HEK293 (cell line): Measurements from ENCODE around the gene PRR5.

Experiments
- AEBP2 ChIP-seq: fragments of 450-650 bp; formaldehyde crosslinking; IDR thresholded peaks from 2 replicates; pipeline ENCODE4 v1.5.1; 2016; ENCODE audit warnings: missing biosample characterization, missing genetic modification characterization, borderline replicate concordance
- CTCF ChIP-seq: fragments of 450-650 bp; formaldehyde crosslinking; IDR thresholded peaks from 2 replicates; pipeline ENCODE4 v1.5.1; 2016; ENCODE audit warnings: missing biosample characterization, missing genetic modification characterization
- SETDB1 ChIP-seq: IDR thresholded peaks from one replicate; pipeline ENCODE4 v1.6.1; 2017; ENCODE audit warnings: mild to moderate bottlenecking, low read length, moderate library complexity, mixed read lengths; ENCODE audit not compliant: insufficient read length
- ZNF184 ChIP-seq: fragments of 450-650 bp; IDR thresholded peaks from 2 replicates; pipeline ENCODE4 v1.5.1; 2018; ENCODE audit warnings: missing biosample characterization, mild to moderate bottlenecking, missing genetic modification characterization
- ZNF48 ChIP-seq: fragments of 450-650 bp; formaldehyde crosslinking; IDR thresholded peaks from 2 replicates; pipeline ENCODE4 v1.5.1; 2016; ENCODE audit warnings: missing biosample characterization, missing genetic modification characterization
- ZNF558 ChIP-seq: fragments of 450-650 bp; formaldehyde crosslinking; IDR thresholded peaks from 2 replicates; pipeline ENCODE4 v1.5.1; 2016; ENCODE audit warnings: missing biosample characterization, missing genetic modification characterization
- ZNF600 ChIP-seq: fragments of 450-650 bp; formaldehyde crosslinking; IDR thresholded peaks from 2 replicates; pipeline ENCODE4 v1.5.1; 2016; ENCODE audit warnings: missing biosample characterization, missing genetic modification characterization

- TF ChIP-seq AEBP2 (tag by site-specific recombination) (no peak), ZNF558 (no peak), ZNF48 (tag by site-specific recombination) (no peak), ZNF600 (tag by site-specific recombination) (no peak), CTCF (tag by site-specific recombination) (no peak), SETDB1 (no peak), ZNF184 (tag by site-specific recombination) (no peak)
These were observed 9.4 kb upstream of the PRR5 start for GRCh38 chr22:44692662-44693007.
